ENCODE data around the gene PPARD.
"Not testable (repeated sequence)": the region's sequence is repeated elsewhere in the genome, so short reads cannot be mapped to it uniquely, and the experiment has no call there.

PPARD gene

DNA sequence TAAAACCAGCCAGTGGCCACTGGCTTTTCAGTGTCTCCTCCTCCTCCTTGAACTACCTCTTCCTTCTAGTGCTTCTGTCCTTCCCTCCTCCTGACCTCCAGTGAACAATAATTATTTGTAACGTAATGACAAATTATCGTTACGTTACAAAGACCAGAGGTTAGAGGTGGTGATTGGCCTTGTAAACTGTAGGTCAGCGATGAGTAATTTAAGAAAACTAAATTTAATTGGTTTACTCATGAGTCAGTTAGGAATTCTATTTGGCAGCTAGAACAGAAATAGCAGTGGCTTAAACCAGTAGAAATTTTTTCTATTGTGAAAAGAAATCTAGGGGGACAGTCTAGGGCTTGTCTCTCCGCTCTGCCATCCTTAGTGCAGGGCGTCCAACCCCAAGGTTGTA lies 38.8 kb downstream of the PPARD start:
- Mint-ChIP-seq H3K4me3 (no peak overlapping the region), H3K9me3 (peaks cover 0 to 7% of the 10 kb centered on the region in 2 donors), H3K27me3 (no peaks in the 10 kb centered on the region), H3K27ac (peak overlapping the region in 1 of 2 donors; percentile 59), H3K4me1 (peaks cover 42% of the 10 kb centered on the region)
- DNase-seq (no peak), ATAC-seq (no peak)

DNA sequence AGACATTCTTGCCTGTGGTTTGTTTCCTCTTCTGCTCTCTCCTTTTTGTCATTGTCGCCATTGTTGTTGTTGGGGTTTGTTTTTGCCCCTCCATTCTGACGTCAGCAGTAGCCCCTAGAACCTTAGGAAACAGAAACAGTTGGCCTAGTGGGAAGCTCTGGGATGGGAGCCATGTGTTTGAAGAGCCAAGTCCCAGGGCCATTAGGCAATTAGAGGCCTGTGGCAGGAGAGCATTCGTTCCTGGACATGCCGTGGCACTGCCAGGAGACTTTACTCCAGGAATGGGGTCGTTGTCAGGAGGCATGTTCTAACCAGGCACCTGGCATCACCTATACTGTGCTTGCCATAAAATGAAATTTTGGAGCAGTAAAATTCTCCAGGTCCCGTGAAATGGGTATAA lies 39.7 kb downstream of the PPARD start:
- Mint-ChIP-seq H3K9me3 (peaks cover 0 to 7% of the 10 kb centered on the region in 2 donors), H3K4me3 (no peak overlapping the region), H3K27me3 (no peaks in the 10 kb centered on the region), H3K27ac (no peak overlapping the region), H3K4me1 (peaks cover 42% of the 10 kb centered on the region)
- DNase-seq = no peak
- ATAC-seq = no peak

DNA sequence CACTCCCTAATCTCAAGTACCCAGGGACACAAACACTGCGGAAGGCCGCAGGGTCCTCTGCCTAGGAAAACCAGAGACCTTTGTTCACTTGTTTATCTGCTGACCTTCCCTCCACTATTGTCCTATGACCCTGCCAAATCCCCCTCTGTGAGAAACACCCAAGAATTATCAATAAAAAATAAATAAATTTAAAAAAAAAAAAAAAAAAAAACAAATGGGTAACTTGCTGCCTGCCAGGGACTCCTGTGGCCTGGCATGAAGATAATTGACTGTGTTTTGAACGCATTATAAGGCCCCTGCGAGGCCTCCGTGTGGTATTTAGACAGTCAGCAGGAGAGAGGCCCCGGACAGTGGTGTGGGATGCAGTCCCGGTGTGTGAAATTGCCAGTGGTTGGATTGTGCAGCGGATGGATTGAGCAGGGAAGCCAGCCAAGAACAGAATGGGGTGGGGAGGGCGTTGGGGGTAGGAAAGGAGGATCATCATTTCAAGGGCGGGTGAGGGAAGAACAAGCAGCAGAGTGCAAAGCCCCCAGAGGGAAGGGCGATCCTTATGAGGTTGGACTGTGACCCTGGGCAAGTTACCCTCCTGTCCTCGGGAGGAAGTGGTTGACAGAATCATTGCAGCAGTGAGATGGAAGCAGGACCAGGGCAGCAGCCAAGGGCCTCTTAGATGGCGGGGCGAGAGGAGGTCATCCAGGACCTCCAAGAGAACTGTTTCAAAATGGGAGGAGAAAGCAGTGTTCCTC lies 43.3 kb downstream of the PPARD start:
- DNase-seq = no peak
- Mint-ChIP-seq H3K4me1 (peaks cover 40% of the 10 kb centered on the region), H3K27me3 (no peaks in the 10 kb centered on the region), H3K27ac (peak overlapping the region; percentile 1 to 93), H3K9me3 (peaks cover 0 to 7% of the 10 kb centered on the region in 2 donors), H3K4me3 (no peak overlapping the region)
- no peak for ATAC-seq

DNA sequence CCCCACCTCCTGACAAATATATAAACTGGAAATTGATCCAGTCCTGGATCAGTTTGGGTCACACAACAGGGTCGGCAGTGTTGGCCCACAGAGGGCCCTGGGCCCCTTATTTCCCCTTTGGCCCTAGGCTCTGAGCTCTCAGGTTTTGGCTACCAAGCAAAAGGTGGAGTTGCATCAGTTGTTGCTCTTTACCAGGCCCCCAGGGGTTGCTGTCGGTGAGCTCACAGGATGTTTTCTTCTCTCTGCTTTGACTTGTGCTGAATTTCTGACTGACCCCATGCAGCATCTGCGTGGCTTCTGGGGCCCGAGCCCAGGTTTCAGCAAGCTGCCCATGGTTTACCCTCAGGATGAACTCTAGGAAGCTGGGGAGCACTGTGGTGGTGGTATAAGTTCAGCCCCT lies 44.6 kb downstream of the PPARD start:
- peak in 1 of 2 donors; percentile 17 for DNase-seq
- peaks cover 0 to 7% of the 10 kb centered on the region in 2 donors for H3K9me3 Mint-ChIP-seq
- no peaks in the 10 kb centered on the region for H3K27me3 Mint-ChIP-seq
- peak; percentile 71 for ATAC-seq
- H3K4me3 Mint-ChIP-seq = no peak overlapping the region
- peaks cover 49% of the 10 kb centered on the region for H3K4me1 Mint-ChIP-seq
- no peak overlapping the region for H3K27ac Mint-ChIP-seq

DNA sequence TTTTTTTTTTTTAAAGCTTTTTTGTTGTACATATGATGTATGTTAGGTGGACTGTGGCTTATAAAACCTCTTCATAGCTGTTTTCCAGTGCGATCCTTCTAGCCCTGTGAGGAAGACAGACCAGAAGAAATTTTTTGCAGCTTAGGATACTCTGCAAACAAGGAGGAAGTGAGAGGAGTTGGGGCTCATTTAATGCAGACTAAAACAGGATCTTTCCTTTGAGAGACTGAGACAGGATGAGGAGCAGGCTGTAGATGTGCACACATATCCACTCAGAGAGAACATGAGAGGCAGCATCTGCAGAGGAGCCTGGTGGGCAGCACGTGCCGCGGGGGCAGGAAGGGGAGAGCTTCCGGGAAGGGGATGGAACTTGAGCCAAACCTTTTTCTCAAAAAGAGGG lies 45.7 kb downstream of the PPARD start:
- DNase-seq (no peak), ATAC-seq (no peak)
- Mint-ChIP-seq H3K9me3 (peaks cover 0 to 2% of the 10 kb centered on the region in 2 donors), H3K27me3 (no peaks in the 10 kb centered on the region), H3K4me3 (no peak overlapping the region), H3K27ac (peak overlapping the region; percentile 9 to 55), H3K4me1 (peaks cover 55% of the 10 kb centered on the region)

DNA sequence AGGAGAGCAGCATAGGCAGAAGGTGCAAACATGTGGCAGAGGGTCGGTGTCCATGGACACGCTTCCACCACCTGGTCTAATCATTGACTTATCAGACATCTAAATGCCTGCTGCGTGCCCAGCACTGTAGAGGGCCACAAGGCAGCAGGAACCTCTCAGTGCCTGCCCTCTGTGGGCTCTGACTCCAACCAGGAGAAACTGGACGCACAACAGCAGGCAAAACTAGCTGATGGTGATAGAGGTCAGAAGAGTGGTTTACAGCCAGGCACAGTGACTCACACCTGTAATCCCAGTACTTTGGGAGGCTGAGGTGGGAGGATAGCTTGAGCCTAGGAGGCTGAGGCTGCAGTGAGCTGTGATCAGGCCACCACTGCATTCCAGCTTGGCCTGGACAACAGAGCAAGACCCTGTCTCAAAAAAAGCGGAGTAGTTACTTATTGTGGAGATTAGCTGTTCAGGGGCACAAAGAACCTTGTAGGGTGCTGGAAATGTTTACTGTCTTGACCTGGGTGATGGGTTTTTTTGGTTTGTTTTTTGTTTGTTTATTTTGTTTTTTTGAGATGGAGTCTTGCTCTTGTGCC lies 46.5 kb downstream of the PPARD start:
- Mint-ChIP-seq H3K27ac (no peak overlapping the region), H3K9me3 (no peaks in the 10 kb centered on the region), H3K27me3 (no peaks in the 10 kb centered on the region), H3K4me3 (no peak overlapping the region), H3K4me1 (peaks cover 62% of the 10 kb centered on the region)
- ATAC-seq (no peak), DNase-seq (no peak)

DNA sequence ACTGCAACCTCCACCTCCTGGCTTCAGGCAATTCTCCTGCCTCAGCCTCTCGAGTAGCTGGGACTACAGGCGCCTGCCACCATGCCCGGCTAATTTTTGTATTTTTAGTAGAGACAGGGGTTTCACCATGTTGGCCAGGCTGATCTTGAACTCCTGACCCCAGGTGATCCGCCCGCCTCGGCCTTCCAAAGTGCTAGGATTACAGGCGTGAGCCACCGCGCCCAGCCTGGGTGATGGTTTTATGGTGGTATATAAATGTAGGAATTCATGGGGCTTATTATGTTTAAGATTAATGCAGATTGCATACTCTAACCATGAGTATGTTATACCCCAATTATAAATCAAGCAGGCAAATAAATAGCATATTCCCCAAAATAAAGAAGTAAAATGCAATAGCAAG lies 47.0 kb downstream of the PPARD start:
- not testable (repeated sequence) for H3K27ac Mint-ChIP-seq, H3K4me3 Mint-ChIP-seq, H3K9me3 Mint-ChIP-seq, H3K27me3 Mint-ChIP-seq, ATAC-seq, DNase-seq
- peaks cover 67% of the 10 kb centered on the region for H3K4me1 Mint-ChIP-seq

DNA sequence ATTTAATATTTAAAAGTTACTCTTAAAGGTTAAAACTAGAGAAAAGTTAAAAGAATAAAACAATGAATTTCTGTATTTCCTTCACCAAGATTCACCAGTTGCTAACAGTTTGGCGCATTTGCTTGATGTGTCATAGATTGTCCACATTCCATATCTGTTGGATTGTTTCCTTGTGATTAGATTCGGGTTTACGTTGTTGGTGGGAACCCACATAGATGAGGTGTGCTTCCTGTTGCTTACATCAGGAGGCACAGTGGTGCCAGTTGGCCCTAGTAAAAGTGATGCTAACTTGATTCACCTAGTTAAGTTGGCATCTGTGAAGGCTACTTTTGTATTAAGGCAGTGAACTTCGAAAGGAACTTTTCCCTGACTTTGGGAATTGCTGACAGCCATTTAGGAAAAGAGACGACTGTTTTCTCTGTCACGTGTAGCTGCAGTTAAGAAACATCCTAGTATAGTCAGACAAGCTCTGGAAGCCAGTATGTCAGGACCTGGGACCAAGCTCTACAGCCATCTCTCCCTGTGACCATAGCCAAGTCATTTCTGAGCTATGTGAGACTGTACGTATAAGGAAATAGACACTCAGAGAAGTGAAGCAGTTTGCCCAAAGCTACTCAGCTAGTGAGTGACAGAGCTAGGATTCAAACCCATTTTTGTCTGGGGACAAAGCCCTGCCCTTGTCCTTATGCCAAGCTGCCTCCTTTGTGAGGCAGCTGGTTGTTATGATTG lies 49.0 kb downstream of the PPARD start:
- no peaks in the 10 kb centered on the region for H3K27me3 Mint-ChIP-seq
- H3K27ac Mint-ChIP-seq = peak overlapping the region in 1 of 2 donors; percentile 73
- DNase-seq = no peak
- H3K4me1 Mint-ChIP-seq = peaks cover 58% of the 10 kb centered on the region
- ATAC-seq = peak; percentile 53
- no peaks in the 10 kb centered on the region for H3K9me3 Mint-ChIP-seq
- no peak overlapping the region for H3K4me3 Mint-ChIP-seq

DNA sequence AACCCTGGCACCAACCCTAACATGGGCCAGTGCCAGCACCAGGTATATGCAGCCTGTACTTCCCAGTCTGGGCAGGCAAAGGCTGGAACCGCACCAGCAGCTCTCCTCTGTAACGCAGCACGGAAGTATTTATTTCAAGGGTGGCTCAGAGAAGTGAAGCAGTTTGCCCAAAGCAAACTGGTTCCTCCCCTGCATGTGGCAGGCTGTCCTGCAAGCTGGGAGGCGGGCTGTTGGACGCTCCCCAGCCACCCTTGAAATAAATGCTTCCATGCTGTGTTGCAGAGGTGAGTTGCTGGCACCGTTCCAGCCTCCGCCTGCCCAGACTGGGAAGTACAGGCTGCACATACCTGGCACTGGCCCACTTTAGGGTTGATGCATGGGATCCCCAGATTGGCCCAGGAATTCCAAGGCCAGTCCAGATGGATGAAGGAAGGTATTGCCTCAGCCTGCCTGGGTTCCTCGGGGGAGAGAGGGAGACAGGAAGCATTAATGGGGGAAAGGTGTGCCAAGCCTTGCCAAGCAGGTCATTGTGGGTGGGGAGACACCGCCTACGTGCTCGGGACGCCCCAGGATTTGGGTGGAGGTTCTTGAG lies 49.8 kb downstream of the PPARD start:
- peaks cover 61% of the 10 kb centered on the region for H3K4me1 Mint-ChIP-seq

DNA sequence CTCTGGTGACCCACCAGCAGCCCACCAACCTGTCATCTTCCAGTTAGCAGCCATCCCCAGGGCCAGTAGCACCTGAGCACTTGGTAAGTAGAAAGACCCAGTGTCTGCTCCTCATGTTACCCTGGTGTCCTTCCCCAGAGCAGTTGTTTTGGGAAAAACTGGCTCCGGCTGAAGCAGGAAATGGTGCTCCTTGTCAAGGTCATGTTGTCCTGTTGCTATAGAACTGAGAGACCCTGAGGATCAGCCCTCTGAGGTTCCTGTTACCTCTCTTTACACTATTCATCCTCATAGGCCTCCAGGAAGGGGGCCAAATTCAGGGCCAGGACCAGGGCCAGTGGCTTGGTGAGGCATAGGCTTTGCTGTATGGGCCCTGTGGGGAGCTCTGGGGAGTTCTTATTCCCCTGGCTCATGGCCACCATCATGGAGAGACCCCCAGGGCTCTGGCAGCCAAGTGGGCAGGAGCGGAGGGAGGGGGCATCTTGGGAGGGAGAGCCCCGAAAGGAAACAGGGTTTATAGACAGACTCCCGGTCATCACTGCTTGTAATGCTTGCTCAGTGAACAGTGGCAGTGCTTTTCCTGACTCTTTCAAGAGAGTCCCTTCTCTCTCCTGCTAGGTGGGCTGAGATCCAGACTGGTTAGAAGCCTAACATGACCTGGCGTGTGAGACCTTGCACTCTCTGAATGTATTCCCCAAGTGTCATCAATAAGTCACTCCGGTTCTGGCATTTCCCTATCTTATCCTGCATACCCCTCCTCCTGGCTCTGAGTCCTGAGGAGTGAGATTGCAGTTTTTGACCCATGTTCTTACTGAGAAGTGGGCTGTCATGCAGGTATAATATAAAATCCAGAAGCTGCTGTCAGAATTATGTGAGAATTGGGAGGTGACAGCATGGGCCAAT lies 50.7 kb downstream of the PPARD start:
- Mint-ChIP-seq H3K4me1 (peaks cover 63% of the 10 kb centered on the region), H3K27me3 (no peaks in the 10 kb centered on the region), H3K9me3 (no peaks in the 10 kb centered on the region), H3K27ac (peak overlapping the region; percentile 74 to 77), H3K4me3 (no peak overlapping the region)
- no peak for DNase-seq
- no peak for ATAC-seq

More for the DNA sequence above, 49.8 kb downstream of the PPARD start:
- DNase-seq = no peak
- ATAC-seq = no peak
- Mint-ChIP-seq H3K4me3 (no peak overlapping the region), H3K27me3 (no peaks in the 10 kb centered on the region), H3K9me3 (no peaks in the 10 kb centered on the region), H3K27ac (no peak overlapping the region)

DNA sequence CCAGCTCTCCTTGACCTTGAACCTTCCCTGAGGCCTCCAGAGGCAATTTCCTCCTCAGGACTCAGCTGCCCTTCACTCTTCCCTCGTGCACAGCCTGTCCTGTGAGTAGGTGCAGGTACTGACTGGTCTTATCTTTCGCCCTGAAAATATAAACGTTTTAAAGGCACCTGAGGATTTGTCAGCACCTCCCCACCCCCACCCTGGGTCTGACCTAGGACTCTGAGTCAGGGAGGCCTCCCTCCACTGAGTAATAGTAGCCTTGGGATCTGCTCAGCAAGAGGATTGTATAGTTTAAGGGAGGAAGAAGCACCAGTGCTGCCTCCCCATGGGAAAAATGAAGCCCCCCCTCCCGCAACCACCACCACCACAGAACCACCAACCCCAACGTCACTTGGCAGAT lies 54.6 kb downstream of the PPARD start:
- no peaks in the 10 kb centered on the region for H3K9me3 Mint-ChIP-seq
- H3K27ac Mint-ChIP-seq = no peak overlapping the region
- no peak overlapping the region for H3K4me3 Mint-ChIP-seq
- ATAC-seq = no peak
- no peak for DNase-seq
- H3K27me3 Mint-ChIP-seq = no peaks in the 10 kb centered on the region
- peaks cover 50% of the 10 kb centered on the region for H3K4me1 Mint-ChIP-seq

DNA sequence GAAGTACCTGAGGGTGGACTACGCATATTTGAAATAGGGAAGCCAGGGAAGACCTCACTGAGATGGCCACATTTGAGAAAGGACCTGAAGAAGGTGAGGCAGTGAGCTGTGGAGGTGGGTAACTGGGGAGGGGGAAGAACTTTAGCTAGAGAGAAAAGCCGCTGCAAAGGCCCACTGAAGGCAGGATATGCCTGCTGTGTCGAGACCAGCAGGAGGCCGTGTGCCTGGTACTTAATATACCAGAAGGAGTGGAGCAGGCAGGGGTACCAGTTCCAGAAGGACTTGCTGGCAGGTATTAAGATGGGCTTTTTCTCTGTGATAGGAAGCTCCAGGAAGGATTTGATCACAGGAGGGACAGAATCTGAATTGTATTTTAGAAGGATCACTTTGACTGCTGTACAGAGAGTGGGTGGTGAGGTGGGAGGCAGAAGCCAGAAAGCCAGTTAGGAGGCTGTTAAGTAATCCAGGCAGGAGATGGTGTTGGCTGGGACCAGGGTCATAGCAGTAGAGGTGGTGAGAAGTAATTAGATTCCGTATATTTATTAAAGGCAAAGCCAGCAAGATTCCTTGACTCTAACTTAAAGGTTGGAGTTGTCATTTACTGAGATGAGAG lies 55.6 kb downstream of the PPARD start:
- ATAC-seq (no peak), DNase-seq (no peak)
- H3K9me3 Mint-ChIP-seq = no peaks in the 10 kb centered on the region
- peaks cover 48% of the 10 kb centered on the region for H3K4me1 Mint-ChIP-seq
- H3K27ac Mint-ChIP-seq = no peak overlapping the region
- H3K4me3 Mint-ChIP-seq = no peak overlapping the region
- no peaks in the 10 kb centered on the region for H3K27me3 Mint-ChIP-seq

DNA sequence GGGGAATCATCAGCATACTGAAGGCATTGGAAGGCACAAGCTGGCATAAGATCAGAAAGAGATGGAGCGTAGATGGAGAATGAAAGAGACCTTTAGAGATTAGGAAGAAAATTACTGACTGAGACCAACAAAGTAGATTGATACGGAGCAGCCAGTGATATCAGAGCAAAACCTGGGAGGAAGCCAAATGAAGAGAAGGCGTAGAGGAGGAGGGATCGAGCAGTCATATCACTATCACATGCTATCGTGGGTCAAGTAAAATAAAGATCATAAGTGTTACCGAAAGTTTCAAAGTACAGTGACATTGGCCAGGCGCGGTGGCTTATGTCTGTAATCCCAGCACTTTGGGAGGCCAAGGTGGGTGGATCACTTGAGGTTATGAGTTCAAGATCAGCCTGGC lies 56.2 kb downstream of the PPARD start:
- Mint-ChIP-seq H3K4me1 (peaks cover 44% of the 10 kb centered on the region), H3K9me3 (no peaks in the 10 kb centered on the region), H3K4me3 (no peak overlapping the region), H3K27me3 (no peaks in the 10 kb centered on the region), H3K27ac (peak overlapping the region in 1 of 2 donors; percentile 81)
- DNase-seq (no peak), ATAC-seq (no peak)

DNA sequence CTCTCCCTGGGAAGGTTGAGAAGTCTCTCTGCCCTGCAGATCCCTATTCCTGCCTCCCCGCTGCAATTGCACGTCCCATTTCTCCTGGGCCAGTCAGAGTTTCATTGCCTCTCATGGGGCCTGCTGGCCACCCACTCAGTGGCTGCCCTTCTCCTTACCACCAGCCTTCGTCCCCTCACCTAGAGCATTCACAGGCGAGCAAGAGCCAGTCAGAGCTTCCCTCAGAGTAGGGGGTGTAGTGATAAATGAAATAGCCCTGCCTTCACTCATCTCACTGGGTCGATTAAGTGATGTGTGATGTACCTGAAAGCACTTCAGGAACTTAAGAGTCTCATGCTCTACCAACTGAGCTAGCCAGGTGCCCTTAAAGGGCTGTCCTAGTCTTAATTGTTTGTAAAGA lies 57.8 kb downstream of the PPARD start:
- ATAC-seq (no peak), DNase-seq (no peak)
- Mint-ChIP-seq H3K9me3 (no peaks in the 10 kb centered on the region), H3K27me3 (no peaks in the 10 kb centered on the region), H3K27ac (no peak overlapping the region), H3K4me3 (no peak overlapping the region), H3K4me1 (peaks cover 39% of the 10 kb centered on the region)

DNA sequence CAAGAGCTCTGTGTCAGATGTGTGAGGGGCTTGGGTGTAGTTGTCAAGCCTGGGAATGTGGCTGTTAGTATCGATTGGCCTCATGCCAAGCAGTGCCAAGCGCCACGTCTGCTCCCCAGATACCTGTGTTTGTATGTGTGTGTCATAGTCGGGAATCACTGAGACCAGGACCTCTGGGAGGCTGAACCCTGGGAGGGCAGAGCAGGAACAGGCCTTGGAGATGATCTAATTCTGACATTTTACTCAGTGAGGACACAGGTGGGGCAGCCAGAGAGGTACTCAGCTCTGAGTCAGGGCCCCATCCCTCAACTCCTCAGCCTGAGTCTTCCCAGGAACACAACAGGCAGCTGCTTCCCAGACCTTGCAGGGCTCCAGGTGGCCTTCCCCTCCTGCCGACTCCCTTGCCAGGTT lies 58.5 kb downstream of the PPARD start:
- DNase-seq (no peak), ATAC-seq (no peak)
- peak overlapping the region in 1 of 2 donors; percentile 62 for H3K27ac Mint-ChIP-seq
- H3K27me3 Mint-ChIP-seq = no peaks in the 10 kb centered on the region
- no peak overlapping the region for H3K4me3 Mint-ChIP-seq
- H3K9me3 Mint-ChIP-seq = no peaks in the 10 kb centered on the region
- peaks cover 40% of the 10 kb centered on the region for H3K4me1 Mint-ChIP-seq
